G401.6 (cell line): ENCODE data around the gene GPR157.

Source experiments
- FAIRE-seq: peaks from 2 replicates; lab custom pipeline; 2012; peaks lifted over from hg19 to GRCh38; lab: Jason Lieb, UNC

Gene GPR157

DNA sequence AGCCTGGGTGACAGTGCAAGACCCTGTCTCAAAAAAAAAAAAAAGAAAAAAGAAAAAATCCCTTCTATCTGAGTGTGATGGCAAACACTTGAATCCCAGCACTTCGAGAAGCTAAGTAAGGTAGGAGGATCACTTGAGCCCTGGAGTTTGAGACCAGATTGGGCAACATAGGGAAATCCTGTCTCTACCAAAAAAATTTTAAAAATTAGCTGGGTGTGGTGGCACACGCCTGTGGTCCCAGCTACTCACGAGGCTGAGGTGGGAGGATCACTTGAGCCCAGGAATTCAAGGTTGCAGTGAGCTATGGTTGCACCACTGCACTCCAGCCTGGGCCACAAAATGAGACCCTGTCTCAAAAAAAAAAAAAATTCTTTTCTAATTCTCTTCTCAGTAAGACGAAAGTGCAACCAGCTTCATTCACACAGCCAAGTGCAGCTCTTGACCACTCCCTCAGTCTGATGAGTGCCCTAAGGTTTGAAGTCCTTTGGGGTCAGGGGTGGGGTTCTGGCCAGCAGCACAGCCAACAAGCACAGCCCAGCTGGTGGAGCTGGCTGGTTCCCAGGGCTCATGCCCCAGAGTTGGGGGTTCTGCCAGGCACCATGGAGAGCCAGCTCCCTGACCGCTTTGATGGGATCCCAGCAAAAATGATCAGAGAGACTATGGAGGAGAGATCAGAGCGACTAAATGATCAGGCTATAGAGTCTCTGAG lies 67.5 kb downstream of the GPR157 start:
- no peak for FAIRE-seq

DNA sequence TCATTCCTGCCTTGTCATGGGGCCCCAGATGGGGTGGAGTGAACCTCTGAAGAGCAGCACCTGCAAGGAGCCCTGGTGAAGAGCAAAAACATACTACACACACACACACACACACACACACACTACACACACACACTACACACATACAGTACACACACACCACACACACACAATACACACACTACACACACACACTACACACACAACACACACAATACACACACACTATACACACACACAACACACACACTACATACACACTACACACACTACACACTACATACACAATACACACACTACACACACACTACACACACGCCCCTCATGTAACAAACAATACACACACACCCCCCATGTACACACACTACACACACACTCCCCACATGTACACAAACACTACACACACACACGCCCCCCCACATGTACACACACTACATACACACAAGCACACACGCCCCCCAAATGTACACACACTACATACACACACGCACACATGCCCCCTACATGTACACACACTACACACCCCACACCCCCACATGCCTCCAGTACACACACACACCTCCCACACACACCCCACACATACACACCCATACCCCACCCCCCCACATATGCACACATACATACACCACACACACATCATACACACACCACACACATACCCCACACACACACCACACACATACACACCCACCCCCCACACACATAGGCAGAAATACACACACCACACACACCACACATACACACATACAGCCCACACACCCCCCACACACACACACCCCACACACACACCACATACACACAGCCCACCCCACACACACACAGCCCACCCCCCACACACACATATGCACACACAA lies 68.8 kb downstream of the GPR157 start:
- no peak for FAIRE-seq

DNA sequence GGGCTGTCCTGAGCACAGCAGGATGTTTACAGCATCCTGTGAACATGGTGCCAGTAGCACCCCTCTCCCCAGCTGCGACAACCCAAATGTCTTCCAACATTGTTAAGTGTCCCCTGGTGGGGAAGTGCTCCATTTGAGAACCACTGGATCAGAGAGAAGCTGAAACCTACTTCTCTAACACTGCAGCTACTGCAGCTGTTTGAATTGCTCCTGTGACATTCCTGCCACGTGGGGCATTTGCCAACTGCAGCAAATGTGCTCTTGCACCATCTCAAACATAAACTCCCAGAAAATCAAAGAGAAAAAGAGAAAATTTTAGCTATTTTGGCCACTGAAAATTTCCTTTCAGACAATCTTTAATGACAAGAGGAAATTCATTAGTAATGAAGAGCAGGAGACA lies 70.4 kb downstream of the GPR157 start:
- no peak for FAIRE-seq

DNA sequence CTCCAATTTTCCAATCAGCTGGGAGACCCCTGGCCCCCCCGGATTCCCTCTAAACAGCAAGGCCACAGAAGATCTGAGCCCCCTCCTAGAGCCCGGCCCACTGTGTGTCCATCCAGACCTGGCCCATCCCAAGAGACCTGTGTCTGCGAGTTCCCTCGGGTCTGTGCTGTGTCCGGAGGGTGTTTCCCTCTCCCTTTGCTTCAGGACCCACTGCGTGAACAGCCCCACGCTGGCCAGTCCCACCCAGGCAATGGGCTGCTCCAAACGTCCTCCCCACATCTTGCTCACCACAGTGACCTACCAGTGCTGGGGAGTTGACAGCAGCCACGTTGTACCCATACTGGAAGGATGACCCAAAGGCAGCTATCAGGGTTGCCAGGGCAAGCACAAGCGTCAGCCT lies 71.1 kb downstream of the GPR157 start:
- FAIRE-seq, result no peak

DNA sequence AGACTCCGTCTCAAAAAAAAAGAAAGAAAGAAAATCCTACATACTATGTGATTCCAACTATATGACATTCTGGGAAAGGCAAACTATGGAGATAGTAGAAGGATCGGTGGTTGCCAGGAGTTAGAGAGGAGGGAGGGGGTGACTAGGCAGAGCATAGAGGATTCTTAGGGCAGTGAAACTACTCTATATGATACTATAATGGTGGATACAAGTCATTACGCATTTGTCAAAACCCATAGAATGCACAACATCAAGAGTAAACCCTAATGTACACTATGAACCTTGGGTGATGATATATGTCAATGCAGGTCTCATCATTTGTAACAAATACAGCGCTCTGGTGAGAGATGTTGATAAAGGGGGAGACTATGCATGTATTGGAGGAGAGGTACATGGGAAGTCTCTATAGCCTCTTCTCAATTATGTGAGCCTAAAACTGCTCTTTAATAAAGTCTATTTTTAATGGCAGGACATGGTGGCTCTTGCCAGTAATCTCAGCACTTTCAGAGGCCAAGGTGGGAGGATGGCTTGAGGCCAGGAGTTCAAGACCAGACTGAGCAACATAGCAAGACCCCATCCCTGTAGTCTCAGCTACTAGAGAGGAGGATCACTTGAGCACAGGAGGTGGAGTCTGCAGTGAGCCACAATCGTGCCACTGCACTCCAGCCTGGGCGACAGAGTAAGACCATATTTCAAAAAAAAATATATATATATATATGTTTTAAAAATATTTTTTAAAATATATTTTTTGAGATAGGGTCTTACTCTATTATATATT lies 76.4 kb downstream of the GPR157 start:
- FAIRE-seq, result no peak

DNA sequence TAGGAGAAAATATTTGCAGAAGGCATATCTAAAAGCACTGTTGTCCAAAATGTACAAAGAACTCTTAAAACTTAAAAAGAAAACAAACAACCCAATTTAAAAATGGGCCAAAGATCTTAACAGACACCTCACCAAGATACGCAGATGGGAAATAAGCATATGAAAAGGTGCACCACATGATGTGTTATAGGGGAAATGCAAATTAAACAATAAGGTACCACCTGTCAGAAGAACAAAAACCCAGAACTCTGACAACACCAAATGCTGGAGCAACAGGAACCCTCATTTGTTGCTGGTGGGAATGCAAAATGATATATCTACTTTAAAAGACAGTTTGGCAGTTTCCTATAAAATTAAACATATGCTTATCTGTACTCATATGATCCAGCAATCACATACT lies 77.5 kb downstream of the GPR157 start:
- no peak for FAIRE-seq

DNA sequence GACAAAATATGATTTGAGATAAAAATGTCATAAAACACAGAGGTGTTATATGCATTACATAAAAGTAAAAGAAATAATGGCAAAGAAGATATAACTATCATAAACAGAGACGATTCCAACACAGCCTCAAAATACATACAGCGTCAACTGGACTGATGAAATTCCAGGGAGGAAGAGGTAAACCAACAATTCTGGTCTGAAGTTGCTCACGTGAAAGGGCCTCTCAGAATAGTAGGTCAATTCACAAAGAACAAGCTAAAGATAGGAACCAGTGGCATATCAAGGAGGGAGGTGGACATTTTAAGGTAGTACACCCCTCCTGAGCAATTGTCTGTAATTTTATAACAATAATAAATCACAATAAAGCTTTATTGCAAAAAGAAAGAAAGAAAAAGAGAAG lies 78.1 kb downstream of the GPR157 start:
- no peak for FAIRE-seq
